GM18499 (cell line): ENCODE results near the gene ARL5C.

Experiments
- ATAC-seq: cut with Tn5 transposase; IDR thresholded peaks from one replicate; pipeline ENCODE4 v1.9.1; 2021; ENCODE audit warnings: moderate number of reproducible peaks; ENCODE audit not compliant: insufficient read depth, unreplicated experiment

Gene ARL5C

GRCh38 chr17:39114723-39115122 lies 51.2 kb downstream of the ARL5C start:
- ATAC-seq: no peak

- no peak for ATAC-seq
Observed at GRCh38 chr17:39113871-39114270, 52.1 kb downstream of the ARL5C start.

GRCh38 chr17:39110435-39111136 lies 55.4 kb downstream of the ARL5C start:
- ATAC-seq: no peak

GRCh38 chr17:39108461-39109375 lies 57.2 kb downstream of the ARL5C start:
- ATAC-seq: no peak

- no peak for ATAC-seq
Observed at GRCh38 chr17:39107973-39108372, 58.0 kb downstream of the ARL5C start.

- ATAC-seq: no peak
Observed at GRCh38 chr17:39107155-39107554, 58.8 kb downstream of the ARL5C start.
